Neural progenitor cell (in vitro differentiated cells): Measurements from ENCODE around the gene SLC6A4. TPM values are rescaled to one million over a fixed set of nuclear protein-coding genes. Genes with fewer than 3 reads are reported as not detected.

Experiments
- DNase-seq: peaks from one replicate; pipeline ENCODE4 v3.0.0-alpha.2; 2016; ENCODE audit warnings: low spot score
- H2AFZ ChIP-seq: fragments of 200-600 bp; sonication (generic); replicated peaks from 2 replicates; pipeline ENCODE4 v1.6.1; 2016; ENCODE audit warnings: antibody characterized with exemption
- H3F3A ChIP-seq: fragments of 200-600 bp; sonication (generic); 2 replicates; pipeline ENCODE4 v1.6.1; 2016; ENCODE audit warnings: antibody characterized with exemption, low read depth
- H3K27ac ChIP-seq: fragments of 200-600 bp; sonication (generic); 2 replicates; pipeline ENCODE4 v1.5.1; 2016; ENCODE audit warnings: mild to moderate bottlenecking
- H3K27me3 ChIP-seq: fragments of 200-600 bp; sonication (generic); 2 replicates; pipeline ENCODE4 v1.6.1; 2016; ENCODE audit warnings: mild to moderate bottlenecking, moderate library complexity
- H3K36me3 ChIP-seq: fragments of 200-600 bp; sonication (generic); 2 replicates; pipeline ENCODE4 v1.5.1; 2016
- H3K4me1 ChIP-seq: fragments of 200-600 bp; sonication (generic); 2 replicates; pipeline ENCODE4 v1.6.1; 2016; ENCODE audit warnings: mixed run types
- H3K4me2 ChIP-seq: fragments of 200-600 bp; sonication (generic); 2 replicates; pipeline ENCODE4 v1.6.1; 2016
- H3K4me3 ChIP-seq: fragments of 200-600 bp; sonication (generic); 2 replicates; pipeline ENCODE4 v1.5.1; 2016
- H3K79me2 ChIP-seq: fragments of 200-600 bp; sonication (generic); 2 replicates; pipeline ENCODE4 v1.6.1; 2016; ENCODE audit warnings: low read depth
- H3K9ac ChIP-seq: fragments of 200-600 bp; sonication (generic); 2 replicates; pipeline ENCODE4 v1.6.1; 2016
- H3K9me3 ChIP-seq: fragments of 200-600 bp; sonication (generic); 2 replicates; pipeline ENCODE4 v1.5.1; 2016; ENCODE audit warnings: low read depth
- H4K20me1 ChIP-seq: fragments of 200-600 bp; sonication (generic); 2 replicates; pipeline ENCODE4 v1.6.1; 2016; ENCODE audit warnings: low read depth
- H3K27ac Mint-ChIP-seq: 3 replicates; pipeline ENCODE4 v1.8.0; 2021; ENCODE audit warnings: mixed read lengths
- H3K27me3 Mint-ChIP-seq: 2 replicates; pipeline ENCODE4 v1.8.0; 2022; ENCODE audit warnings: low read depth, mild to moderate bottlenecking, inconsistent platforms, moderate library complexity, mixed read lengths; ENCODE audit not compliant: insufficient read depth
- H3K36me3 Mint-ChIP-seq: 3 replicates; pipeline ENCODE4 v1.8.0; 2021; ENCODE audit warnings: mixed read lengths
- H3K4me1 Mint-ChIP-seq: 3 replicates; pipeline ENCODE4 v1.8.0; 2021; ENCODE audit warnings: mixed read lengths
- H3K4me3 Mint-ChIP-seq: 3 replicates; pipeline ENCODE4 v1.8.0; 2021; ENCODE audit warnings: mild to moderate bottlenecking, moderate library complexity, mixed read lengths
- H3K9me3 Mint-ChIP-seq: 3 replicates; pipeline ENCODE4 v1.8.0; 2020; ENCODE audit warnings: mixed read lengths
- CTCF ChIP-seq: fragments of 200-600 bp; sonication (generic); IDR thresholded peaks from 2 replicates; pipeline ENCODE4 v1.5.1; 2017; ENCODE audit warnings: antibody characterized with exemption, mild to moderate bottlenecking
- EZH2 ChIP-seq: fragments of 200-600 bp; sonication (generic); IDR thresholded peaks from 2 replicates; pipeline ENCODE4 v1.6.1; 2017; ENCODE audit warnings: antibody characterized with exemption, mild to moderate bottlenecking, moderate library complexity
- EZH2phosphoT487 ChIP-seq: fragments of 200-600 bp; sonication (generic); IDR thresholded peaks from 2 replicates; pipeline ENCODE4 v1.6.1; 2017; ENCODE audit warnings: antibody characterized with exemption
- total RNA-seq: library from RNA; depleted of rRNA; stranded (reverse); fragments of >200 nt; gene quantifications from 2 replicates; pipeline ENCODE4 v1.2.3, GENCODE V29; 2015; ENCODE audit warnings: low replicate concordance

The SLC6A4 gene
- total RNA-seq, 1 donor from 2014 or later, result not detected

DNA sequence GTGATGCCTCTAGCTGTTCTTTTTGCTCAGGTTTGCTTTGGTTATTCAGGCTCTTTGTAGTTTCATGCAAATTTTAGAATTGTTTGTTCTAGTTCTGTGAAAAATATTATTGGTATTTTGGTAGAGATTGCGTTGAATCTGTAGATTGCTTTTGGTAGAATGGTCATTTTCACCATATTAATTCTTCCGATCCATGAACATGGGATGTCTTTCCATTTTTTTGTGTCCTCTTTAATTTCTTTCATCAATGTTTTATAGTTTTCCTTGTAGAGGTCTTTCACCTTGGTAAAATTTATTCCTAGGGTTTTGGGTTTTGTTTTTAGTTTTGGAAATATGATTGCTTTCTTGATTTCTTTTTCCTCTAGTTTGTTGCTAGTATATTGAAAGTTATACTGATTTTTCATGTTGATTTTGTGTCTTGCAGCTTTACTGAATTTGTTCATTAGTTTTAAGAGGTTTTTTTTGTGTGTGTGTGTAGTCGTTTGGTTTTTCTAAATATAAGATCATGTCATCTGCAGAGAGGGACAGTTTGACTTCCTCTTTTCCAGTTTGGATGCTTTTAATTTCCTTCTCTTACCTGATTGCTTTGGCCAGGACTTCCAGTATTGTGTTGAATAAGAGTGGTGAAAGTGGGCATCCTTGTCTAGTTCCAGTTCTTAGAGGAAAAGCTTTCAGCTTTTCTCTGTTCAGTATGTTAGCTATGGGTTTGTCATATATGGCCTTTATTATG is 76.4 kb downstream of the SLC6A4 start:
- peaks cover 28% of the 10 kb centered on the region for H3K9me3 Mint-ChIP-seq
- H3K36me3 ChIP-seq, result peaks cover 24% of the 10 kb centered on the region

DNA sequence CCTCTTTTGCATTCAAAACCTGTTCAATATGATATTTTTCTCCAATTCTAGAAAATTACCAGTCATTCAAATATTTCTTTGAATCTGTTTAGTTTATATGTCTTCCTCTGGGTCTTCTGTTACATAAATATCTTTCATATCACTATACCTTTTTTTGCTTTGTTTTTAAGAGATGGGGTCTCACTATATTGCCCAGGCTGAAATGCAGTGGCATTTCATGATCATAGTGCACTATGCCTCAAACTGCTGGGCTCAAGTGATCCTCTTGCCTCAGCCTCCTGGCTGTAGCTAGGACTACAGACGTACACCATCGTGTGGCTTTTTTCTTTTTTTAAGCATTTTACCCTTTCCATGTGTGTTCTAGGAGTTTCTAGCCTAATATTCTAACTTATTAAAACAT is 80.1 kb downstream of the SLC6A4 start:
- TF ChIP-seq EZH2 (no peak), EZH2phosphoT487 (no peak), CTCF (no peak)
- H3K9ac ChIP-seq, result no peak overlapping the region
- H3F3A ChIP-seq, result no peaks in the 10 kb centered on the region
- peaks cover 18% of the 10 kb centered on the region for H4K20me1 ChIP-seq
- no peak overlapping the region for H3K27ac Mint-ChIP-seq
- H3K27me3 ChIP-seq, result no peaks in the 10 kb centered on the region
- H3K79me2 ChIP-seq, result peaks cover 94% of the 10 kb centered on the region
- no peaks in the 10 kb centered on the region for H3K4me1 Mint-ChIP-seq
- H3K27ac ChIP-seq, result no peak overlapping the region
- no peak overlapping the region for H3K4me3 ChIP-seq
- H3K36me3 ChIP-seq, result peaks cover 13% of the 10 kb centered on the region
- peaks cover 42% of the 10 kb centered on the region for H3K36me3 Mint-ChIP-seq
- no peak overlapping the region for H3K4me3 Mint-ChIP-seq
- H3K9me3 ChIP-seq, result no peaks in the 10 kb centered on the region
- H3K9me3 Mint-ChIP-seq, result peaks cover 26% of the 10 kb centered on the region
- no peaks in the 10 kb centered on the region for H3K4me1 ChIP-seq
- H2AFZ ChIP-seq, result no peak overlapping the region
- no peak overlapping the region for H3K4me2 ChIP-seq
- H3K27me3 Mint-ChIP-seq, result no peaks in the 10 kb centered on the region
- no peak for DNase-seq

More for the DNA sequence above, 76.4 kb downstream of the SLC6A4 start:
- no peaks in the 10 kb centered on the region for H4K20me1 ChIP-seq
- no peaks in the 10 kb centered on the region for H3K4me1 Mint-ChIP-seq
- H3K27ac Mint-ChIP-seq, result no peak overlapping the region
- no peaks in the 10 kb centered on the region for H3K27me3 ChIP-seq
- no peaks in the 10 kb centered on the region for H3K4me1 ChIP-seq
- no peak overlapping the region for H3K9ac ChIP-seq
- H2AFZ ChIP-seq, result no peak overlapping the region
- TF ChIP-seq EZH2, result no peak
- TF ChIP-seq EZH2phosphoT487, result no peak
- no peak for TF ChIP-seq CTCF
- peaks cover 98% of the 10 kb centered on the region for H3K79me2 ChIP-seq
- H3K27me3 Mint-ChIP-seq, result no peaks in the 10 kb centered on the region
- H3K9me3 ChIP-seq, result no peaks in the 10 kb centered on the region
- H3K36me3 Mint-ChIP-seq, result peaks cover 50% of the 10 kb centered on the region
- no peak overlapping the region for H3K4me3 Mint-ChIP-seq
- H3F3A ChIP-seq, result no peaks in the 10 kb centered on the region
- no peak for DNase-seq
- no peak overlapping the region for H3K4me3 ChIP-seq
- H3K4me2 ChIP-seq, result no peak overlapping the region
- H3K27ac ChIP-seq, result no peak overlapping the region

- Histone ChIP-seq H3K9ac (no peak overlapping the region), H3F3A (no peaks in the 10 kb centered on the region), H3K27ac (no peak overlapping the region), H3K4me2 (no peak overlapping the region), H2AFZ (no peak overlapping the region), H3K4me1 (no peaks in the 10 kb centered on the region), H3K9me3 (no peaks in the 10 kb centered on the region), H3K4me3 (no peak overlapping the region), H3K36me3 (peaks cover 3% of the 10 kb centered on the region), H4K20me1 (peaks cover 18% of the 10 kb centered on the region), H3K79me2 (peaks cover 86% of the 10 kb centered on the region), H3K27me3 (no peaks in the 10 kb centered on the region)
- Mint-ChIP-seq H3K27me3 (no peaks in the 10 kb centered on the region), H3K27ac (no peak overlapping the region), H3K36me3 (peaks cover 32% of the 10 kb centered on the region), H3K4me3 (no peak overlapping the region), H3K4me1 (no peaks in the 10 kb centered on the region), H3K9me3 (peaks cover 9% of the 10 kb centered on the region)
- TF ChIP-seq CTCF (no peak), EZH2phosphoT487 (no peak), EZH2 (no peak)
- no peak for DNase-seq
These were observed 82.0 kb downstream of the SLC6A4 start for GRCh38 chr17:30153463-30153862.
